CD4-positive, alpha-beta T cell treated with Interleukin-4 for 4 hours (primary cell): ENCODE measurements around the gene PLCH2.

Experiments
- DNase-seq: peaks from one replicate; pipeline ENCODE4 v3.0.0-alpha.2; 2020

Gene PLCH2

DNA sequence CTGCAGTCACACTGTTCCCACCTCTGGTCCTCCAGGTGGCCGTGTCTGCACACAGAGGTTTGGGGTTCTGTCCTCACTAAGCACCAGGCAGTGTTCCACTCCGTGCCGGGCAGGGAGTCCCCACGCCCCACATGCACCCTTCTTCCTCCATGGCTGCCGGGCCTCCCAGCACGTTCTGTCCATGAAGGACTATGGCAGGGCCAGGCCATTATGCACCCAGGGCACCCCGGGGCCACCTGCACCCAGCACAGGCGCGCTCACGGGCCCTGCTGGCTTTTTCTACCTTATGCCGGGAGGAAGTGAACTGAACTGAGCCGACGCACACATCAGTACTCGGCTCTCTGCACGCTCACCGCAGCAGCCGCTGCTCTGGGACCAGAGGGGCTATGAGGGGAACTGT is 40.0 kb downstream of the PLCH2 start:
- DNase-seq, result no peak

DNA sequence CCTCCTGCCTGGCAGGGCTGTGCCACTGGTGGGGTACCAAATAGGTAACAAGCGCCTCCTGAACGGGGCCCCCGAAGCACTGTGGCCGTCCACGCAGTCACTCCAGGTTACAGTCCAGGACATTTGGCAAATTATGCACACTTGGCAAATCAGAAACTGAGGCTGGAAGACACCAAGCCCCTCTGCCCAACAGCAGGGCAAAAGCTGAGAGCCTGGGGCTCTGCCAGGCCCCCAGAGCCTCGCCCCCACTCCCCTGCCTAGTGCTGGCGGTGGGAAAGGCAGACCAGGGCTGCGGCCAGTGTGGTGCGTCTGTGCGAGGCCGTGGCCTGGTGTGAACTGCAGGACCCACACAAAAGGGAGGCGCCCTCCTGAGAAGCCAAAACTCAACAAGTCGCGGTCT is 40.9 kb downstream of the PLCH2 start:
- no peak for DNase-seq

DNA sequence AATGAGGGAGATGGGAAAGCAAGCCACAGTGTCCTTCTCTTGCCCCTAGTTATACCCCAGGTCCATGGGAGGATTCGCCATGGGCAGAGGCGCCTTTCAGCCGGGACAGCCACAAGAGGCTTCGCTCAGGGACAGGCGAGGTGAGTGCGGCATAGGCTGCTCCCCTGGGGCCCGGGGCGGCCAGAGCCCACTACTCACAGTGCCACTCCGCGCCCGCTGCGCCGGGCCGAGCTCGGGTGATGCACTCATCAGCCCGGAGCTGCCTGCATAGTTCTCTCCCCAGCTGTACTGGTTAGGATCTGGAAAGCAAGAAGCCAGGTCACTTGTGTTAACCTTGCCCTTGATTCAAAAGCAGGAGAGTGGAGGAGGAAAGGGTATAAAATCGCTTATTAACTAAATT is 41.9 kb downstream of the PLCH2 start:
- DNase-seq, result no peak

DNA sequence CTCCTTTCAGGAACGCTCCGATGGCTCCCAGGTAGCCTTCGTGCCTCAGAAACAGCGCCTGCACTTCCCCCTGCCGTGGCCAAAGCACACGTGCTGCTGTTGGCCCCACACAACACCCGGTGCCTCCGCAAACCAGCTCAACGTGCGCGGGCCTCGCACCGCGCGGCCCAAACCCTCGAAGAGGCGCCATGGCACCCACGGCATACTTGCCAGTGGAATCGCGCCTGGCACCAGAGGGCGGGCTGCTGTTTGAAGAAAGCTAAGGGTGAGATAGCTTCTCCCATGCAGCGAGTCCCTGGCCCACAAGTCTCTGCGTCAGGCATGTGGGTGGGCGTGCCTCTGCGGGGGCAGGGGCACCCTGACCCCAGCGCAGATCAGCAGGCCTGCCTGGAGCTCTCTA is 42.4 kb downstream of the PLCH2 start:
- no peak for DNase-seq

DNA sequence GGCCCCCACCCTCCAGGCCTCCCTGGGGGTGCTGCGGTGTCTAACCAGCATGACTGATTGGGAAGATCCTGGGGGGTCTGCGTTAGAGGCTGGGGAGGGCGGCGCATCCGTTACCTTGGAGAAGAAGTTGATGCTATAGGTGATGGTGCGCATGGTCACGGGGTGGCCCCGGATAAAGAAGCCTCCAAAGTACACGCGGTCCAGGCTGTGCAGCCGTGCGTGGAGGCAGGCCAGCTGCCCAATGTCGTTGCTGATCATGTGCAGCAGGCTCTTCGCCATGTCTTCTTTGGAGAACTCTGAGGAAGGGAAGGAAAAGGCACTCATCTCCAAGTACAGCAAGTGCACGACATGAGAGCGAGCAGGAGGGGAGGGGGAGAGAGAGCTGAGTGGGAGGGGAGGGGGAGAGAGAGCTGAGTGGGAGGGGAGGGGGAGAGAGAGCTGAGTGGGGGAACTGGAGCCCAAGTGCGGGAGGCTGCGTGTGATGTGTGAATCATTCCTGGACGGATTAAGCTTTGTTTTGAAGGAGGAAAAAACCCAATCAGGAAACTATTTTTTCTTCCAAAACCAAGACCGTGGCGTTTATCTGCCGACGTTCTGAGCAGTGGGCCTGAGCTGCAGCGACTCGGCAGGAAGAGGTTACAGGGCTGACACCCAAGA is 43.1 kb downstream of the PLCH2 start:
- no peak for DNase-seq

DNA sequence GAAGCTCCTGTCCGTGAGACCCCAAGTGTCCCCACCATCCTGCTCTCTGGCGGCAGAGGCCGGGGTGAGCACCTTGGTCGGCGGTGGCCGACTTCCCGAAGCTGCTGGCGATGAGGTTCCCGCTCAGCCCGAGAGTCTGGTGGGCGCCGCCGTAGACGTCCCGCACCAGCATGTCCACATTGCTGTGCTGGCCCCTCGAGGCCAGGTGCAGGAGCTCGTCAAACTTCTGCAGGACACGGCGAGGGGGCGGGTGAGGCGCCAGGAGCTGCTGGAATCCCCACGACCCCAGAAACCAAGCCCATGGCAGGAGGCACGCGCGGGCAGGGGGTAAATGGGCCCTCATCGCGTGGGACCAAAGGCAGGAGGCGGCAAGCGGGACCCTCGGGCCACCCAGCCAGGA is 43.6 kb downstream of the PLCH2 start:
- DNase-seq, result no peak

DNA sequence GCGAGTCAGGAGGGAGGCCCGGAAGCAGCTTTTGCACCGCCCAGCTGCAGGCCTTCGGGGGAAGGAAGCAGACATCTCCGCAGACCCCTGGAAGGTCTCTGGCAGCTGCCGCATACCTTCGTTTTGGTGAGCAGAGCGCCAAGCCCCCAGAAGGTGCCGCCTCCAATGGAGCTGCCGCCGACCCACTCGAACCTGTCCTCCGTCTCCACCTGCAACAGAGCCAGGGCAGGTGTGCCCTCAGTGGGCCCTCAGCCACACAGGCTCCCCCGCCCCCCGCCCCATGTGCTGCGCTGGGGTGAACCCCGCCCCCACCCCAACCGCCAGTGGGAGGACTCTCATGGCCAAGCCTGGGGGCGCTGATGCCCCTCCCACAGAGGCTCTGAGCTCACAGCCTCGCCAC is 44.1 kb downstream of the PLCH2 start:
- no peak for DNase-seq

DNA sequence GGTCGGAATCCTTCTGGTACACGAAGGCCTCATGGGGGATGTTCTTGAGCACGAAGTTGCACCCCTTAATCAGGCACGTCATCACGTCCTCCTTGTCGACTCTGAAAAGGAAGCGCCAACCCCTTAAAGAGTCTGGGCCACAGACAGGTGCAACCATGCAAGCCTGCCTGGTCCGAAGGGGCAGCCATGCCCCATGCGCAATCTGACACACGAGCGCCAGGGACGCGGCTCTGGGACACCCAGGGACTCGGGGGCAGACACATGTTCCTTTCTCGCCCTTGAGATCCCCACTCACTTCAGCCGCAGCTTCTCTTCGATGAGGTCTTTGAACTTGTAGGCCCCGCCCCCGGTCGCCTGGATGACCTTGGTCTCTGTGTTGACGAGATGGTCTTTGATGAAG is 44.7 kb downstream of the PLCH2 start:
- DNase-seq, result no peak

DNA sequence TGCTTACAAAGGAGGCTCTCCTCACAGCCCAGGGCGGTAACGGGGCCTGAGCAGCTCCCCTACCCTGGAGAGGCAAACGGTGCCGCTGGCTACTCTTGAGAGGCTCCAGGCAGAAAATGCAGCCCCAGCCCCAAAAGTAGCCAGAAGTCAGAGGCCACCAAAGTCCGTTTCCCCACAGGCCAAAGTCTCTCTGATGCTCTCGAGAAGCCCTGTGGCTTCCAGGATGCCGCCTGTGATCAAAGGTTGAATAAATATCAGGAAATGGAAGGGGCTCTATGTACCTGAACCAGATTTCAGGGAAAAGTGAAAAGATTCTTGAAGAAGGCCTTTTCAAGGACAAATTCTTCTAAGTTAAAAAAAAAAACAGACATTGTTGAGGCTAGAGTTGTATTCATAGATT is 46.1 kb downstream of the PLCH2 start:
- no peak for DNase-seq

DNA sequence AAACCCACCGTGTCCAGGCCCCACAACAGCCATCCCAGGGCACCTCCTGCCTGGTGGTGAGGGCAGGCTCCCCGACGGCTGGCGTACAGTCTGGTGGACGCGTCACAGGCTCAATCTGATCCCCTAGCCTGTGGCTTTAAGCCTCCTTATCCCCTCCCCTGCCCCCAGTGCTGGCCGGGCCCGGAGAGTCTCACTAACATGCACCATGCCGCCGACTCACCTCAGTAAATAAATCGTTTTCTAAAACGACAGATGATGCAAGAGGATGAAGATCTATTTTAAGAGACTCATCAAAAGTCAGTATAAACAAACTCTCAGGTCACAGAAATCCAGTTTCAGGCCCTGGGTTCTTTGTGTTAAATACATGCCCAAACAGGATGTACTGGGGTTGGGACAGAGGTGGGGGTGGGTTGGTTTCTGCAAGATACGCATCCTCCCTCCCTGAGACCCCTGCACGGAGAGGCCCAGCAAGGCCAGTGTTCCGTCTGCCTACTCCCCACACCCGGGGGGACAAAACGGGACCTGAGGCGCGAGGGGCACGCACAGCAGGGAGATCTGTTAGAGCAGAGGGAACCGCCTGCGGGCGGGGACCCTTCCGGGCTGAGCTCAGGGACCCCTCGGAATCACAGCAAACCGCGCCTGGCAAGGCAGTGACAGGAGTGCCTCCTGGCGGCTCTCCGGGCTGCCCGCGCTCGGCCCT is 47.3 kb downstream of the PLCH2 start:
- peak; percentile 6 for DNase-seq

DNA sequence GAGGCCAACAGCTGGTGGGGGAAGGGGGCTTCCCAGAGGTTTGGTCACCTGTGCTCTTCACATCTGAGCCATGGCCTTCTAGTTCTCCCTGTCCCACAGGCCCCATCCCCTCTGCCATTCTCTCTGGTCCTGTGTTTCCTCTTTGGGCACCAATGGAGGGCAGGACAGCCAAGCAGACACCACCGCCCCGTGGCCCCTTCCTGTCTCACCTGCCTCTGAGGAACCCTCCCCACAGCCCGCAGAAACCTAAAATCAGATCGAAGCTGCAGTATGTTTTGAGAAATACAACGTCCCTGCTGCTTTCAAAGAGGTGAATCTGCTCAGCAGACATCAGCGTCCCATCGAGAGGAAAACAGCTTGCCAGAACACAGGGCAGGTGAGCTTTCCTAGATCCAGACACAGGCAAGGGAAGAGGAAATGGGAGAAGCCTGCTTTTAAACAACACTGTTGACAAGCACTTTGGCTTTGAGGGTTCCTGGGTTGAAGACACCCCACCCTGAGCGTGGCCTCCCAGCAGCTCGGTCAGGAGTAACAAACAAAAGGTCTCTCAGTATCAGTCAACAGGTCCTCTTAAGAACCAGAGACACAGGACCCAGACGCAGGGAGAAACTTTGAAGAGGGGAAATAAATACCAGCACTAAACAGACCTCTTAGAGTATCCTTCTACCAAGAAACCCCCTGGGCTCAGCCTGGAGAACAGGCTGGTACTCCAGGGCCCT is 48.0 kb downstream of the PLCH2 start:
- peak; percentile 69 for DNase-seq

DNA sequence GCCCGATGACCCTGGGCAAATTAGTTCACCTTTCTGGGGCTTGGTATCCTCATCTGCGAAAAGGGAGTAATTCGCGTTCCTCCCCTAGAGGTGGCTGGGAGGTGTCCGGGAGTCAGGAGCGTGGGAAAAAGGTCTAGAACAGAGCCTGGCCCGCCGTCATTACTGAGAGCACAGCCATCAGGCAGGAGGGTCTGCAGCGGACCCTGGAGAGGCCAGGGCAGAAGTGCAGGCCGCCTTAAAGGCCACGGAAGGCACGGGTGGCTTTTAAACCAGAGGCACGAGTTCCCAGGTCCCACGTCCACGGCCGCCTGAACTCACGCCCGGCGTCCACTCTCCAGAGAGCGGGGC is 49.5 kb downstream of the PLCH2 start:
- DNase-seq, result no peak

DNA sequence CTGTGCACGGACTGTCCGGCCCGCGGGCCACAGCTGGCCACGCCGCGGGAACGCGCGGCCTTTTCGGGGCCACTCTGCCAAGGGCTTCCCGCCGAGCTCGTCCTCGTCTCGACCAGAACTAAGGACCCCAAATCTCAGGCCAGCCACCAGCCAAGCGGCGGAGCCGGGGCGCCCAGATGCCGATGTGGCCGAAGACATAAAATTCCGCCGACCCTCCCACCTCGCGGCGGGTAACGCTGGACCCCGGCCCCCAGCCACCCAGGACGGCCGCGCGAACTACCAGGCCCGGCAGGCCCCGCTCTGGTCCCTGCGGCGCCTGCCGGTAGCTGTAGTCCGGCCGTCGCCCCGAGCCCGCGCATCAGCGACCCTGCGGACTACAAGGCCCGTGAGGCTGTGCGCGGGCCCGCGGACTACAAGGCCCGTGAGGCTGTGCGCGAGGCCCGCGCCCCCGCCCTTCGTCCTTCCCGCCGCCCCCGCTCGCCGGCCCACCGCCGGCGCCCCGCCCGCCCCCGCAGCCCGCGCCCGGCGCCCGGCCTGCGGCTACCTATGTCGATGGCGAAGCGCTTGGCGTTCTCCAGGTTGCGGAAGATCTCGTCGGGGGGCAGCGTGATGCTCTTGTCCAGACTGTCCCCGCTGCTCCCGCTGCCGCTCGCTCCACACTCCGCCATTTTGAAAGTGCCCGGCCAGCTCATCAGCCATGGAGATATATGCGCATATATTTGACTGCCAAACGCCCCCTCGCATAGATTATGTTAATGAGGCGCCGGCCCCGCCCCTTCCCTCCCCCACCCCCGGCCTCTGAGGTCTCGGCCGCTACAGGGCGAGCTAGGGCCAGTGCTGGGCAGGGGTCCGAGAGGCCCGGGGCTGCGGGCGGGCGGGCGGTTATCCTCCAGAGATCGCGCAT is 50.1 kb downstream of the PLCH2 start, which contains the start of gene PANK4:
TSS of gene PANK4 (minus strand) at position 677 of the 904 bp plus-strand sequence. CDS start at position 668, 9 bp downstream.
- peak; percentile 83 for DNase-seq

DNA sequence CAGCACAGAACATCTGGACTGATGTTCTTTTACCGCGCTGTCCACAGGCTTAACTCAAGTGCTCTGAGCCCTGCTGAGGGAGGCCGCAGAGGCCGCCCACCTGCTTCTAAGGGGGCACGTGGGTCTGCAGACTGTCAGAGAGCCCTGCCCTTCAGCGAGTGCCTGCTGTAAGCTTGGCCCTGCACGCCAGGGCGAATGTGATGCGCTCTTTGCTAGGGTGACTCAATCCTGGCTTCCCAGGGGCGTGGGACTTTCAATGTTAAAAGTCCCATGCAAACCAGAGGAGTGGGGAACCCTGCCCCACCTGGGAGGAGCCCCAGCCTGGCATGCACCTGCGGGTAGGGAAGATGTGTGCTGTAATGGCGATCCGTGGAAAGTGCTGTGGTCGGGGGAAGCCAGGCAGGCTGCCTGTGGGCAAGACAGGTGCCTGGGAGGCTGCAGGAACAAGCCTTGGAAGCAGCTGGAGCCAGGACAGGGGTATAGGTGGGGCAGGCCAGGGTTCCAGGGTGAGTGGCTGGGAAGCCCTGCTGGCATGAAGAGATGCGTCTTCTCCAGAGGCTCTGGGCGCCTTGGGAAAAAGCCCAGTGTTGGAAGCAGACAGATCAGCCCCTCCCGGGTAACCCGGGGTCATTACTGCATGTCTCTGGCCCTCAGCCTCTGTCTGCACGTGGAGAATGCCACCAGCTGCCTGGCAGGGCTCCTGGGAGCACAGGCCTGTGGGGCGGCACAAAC is 50.9 kb downstream of the PLCH2 start:
- peak; percentile 40 for DNase-seq

DNA sequence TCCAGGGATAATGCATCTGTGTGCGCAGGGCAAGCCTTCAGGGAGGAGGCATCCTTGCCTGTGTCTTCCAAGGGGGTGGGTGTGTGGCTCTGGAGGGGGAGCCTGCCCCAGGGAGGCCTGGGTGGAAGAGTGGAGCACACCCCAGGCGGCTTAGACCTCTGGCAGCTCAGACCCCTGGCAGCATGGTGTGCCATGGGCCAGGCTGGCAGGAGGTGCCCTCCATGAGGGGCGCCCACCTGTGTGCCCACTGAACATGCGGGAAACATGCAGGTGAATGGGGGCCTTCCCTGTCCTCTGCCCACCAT is 51.4 kb downstream of the PLCH2 start:
- DNase-seq, result no peak

DNA sequence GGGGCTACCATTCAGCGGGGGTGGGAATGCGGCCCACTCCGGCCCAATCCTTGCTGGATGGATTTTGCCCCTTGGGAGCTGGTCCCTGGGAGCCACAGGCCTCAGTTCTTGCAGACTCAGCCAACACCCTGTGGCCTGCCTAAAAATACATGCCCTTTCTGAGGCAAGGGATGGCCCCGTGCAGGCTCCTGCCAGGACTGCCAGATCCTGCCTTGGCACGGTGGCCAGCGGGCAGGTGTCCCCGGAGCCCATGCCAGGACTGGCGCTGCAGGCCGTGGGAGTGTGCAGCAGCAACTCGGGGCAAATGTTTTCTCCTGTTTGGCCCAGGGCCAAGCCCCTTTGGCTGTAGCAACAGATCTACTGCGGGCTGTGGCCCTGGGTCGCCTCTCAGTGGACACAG is 51.9 kb downstream of the PLCH2 start:
- DNase-seq, result no peak

DNA sequence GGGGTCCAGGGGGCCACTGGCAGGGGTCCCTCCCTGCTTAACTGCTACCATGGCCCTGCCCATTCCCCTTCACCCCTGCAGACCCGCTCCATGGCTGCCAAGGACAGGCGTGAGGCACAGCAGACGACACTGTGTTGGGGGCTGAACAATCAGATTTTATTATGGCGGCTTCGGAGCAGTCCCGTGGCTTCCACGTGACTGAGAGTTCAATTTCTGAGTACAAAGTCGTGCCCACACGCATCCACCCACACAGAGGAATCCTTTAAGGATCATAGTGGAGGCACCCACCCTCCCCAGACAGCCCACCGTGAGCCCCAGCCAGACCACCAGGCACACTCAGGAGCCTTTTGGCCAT is 52.5 kb downstream of the PLCH2 start:
- DNase-seq, result no peak

DNA sequence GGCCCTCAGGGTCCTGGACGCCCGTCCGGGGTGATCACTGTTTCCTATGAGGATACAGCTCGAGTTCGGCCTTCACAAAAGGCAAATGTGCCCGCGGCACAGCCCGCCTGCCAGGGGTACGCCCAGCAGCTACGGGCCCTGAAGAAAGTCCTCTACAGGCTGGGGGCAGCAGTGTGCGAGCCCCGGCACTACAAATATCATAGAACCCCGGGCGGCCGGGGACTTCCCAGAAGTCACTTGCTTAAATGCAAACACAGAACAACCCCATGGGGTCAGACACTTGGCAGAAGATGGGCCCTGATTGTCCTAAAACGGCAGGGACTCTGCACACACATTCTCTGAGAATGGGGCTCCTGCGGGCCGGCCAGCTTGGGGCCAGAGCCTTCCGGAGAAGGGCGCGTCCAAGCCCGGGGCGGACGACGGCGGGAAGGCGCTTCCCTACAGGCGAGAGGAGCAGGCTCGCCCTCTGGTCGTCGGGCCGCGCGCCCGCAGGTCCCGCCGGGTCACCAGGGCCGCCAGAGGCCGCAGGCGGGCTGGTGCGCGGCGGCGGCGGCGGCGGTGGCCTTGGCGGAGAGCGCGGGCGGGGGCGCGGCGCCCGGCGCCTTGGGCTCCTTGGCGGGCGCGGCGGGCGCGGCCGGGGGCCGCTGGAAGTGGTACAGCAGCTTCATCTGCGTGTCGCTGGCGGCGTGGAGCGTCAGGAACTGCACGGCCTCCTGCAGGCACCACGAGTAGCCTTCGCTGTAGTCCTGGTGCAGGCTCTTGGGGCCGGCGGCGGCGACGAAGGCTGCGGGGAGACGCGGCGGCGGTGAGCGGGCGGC is 53.1 kb downstream of the PLCH2 start:
- peak; percentile 60 for DNase-seq

DNA sequence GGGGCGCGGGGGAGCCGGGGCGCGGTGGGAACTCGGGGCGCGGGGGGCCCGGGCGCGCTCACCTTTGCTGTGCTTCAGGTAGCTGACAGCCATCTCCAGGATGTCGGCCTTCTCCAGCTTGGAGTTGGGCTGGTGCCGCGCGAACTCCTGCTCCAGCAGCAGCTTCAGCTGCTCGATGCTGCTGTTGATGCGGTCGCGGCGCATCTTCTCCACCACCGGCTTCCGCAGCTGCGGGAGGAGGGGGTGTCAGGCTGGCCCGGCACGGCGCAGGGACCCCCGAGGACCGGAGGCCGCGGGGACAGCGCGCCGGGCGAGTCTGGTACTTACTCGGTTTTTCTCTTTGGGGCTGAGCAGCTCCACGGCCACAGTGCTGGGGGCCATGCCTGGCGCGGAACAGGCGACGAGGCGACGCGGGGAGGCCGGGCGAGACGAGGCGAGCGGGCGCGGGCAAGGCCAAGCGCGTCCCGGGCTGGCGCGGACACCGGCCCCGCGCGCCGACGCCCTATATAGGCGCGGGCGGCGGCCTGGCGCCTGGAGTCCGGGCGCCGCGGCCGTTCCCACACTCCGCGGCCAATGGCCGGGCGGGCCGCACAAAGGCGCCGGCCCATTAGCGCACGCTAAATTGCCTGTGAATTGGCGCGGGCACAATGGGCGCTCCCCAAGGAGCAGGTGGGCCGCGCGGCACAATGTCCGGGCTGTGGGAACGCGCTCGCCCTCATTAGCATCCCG is 53.9 kb downstream of the PLCH2 start, which contains the start of gene HES5:
TSS of gene HES5 (minus strand) at position 480 of the 729 bp plus-strand sequence. CDS start at position 381, 99 bp downstream.
- no peak for DNase-seq

DNA sequence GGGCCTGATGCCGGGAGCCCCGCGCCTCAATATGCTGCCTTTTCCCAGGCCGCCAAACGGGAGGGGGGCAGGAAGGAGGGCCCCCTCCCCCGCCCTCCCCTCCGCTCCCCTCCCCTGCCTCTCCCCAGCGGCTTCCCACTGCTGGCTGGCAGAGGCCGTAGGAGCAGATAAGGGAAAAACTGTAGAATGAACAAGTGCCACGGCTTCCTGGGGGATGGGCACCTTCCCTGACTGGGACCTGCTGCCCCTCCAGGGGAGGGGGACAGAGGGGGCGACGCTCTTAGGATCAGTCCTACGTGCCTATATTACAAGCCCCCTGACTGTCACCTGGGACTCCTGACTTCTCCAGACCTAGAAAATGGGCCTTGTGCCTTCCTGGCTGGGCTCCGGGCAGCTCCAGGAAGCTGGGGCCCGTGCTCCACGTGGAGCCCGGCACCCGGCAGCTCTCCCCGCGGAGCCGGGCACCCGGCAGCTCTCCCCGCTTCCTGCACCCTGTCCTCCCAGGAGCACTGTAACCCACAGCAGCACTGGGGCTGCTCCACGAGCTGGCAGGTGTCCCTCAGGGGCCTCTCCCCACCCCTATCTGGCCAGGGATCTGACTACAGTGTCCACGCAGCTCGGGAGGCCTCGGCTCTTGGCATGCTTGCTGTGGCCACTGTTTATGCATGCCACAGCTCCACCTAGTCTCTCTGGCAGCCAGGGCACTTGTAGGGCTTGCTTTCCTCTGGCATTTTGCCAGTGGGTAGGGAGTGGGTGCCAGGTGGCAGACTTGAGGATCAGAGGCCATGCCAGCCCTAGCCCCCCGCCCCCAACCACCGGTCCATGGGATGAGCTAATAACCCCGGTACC is 54.6 kb downstream of the PLCH2 start:
- no peak for DNase-seq
